HepG2 (cell line): ENCODE results near the gene CDR2L. TPM values are rescaled to one million over a fixed set of nuclear protein-coding genes. Genes with fewer than 3 reads are reported as not detected.

Source experiments
- FOXJ3 ChIP-seq: sonication (generic); formaldehyde crosslinking; IDR thresholded peaks from 2 replicates; pipeline ENCODE4 v1.4.0; 2020; ENCODE audit warnings: missing genetic modification reagents, mild to moderate bottlenecking, borderline replicate concordance
- GABPA ChIP-seq, 2 experiments: IDR thresholded peaks; 2 replicates each; pipeline ENCODE4 v1.6.1; 2011 to 2016; ENCODE audit warnings: low read depth in 2 of 2, low read length in 1 of 2, missing biosample characterization in 1 of 2, missing genetic modification characterization in 1 of 2
- PRMT3 ChIP-seq: sonication (generic); formaldehyde crosslinking; IDR thresholded peaks from 2 replicates; pipeline ENCODE4 v1.8.1; 2022; ENCODE audit warnings: low read depth, mild to moderate bottlenecking, moderate library complexity, missing genetic modification reagents, borderline replicate concordance
- SOX13 ChIP-seq, 3 experiments: fragments of 450-650 bp in 1 of 3; sonication (generic) in 1 of 3; formaldehyde crosslinking in 1 of 3; IDR thresholded peaks in 2 of 3; conservative IDR thresholded peaks in 1 of 3; 2 replicates each; pipeline versions ENCODE4 v1.5.0 to v1.6.1; 2016 to 2020; ENCODE audit warnings: antibody characterized with exemption in 1 of 3, mild to moderate bottlenecking in 1 of 3, missing compliant biosample characterization in 1 of 3, missing genetic modification reagents in 1 of 3, moderate library complexity in 1 of 3
- ZNF446 ChIP-seq: sonication (generic); formaldehyde crosslinking; IDR thresholded peaks from 2 replicates; pipeline ENCODE4 v1.5.0; 2020; ENCODE audit warnings: mild to moderate bottlenecking, missing genetic modification reagents
- ZNF546 ChIP-seq: sonication (generic); formaldehyde crosslinking; conservative IDR thresholded peaks from 2 replicates; pipeline ENCODE4 v1.8.1; 2023; ENCODE audit warnings: mild to moderate bottlenecking, missing genetic modification reagents
- ZNF883 ChIP-seq: sonication (generic); formaldehyde crosslinking; IDR thresholded peaks from 2 replicates; pipeline ENCODE4 v1.5.1; 2020; ENCODE audit warnings: mild to moderate bottlenecking, missing genetic modification reagents; ENCODE audit errors: not compliant biosample characterization
- ZSCAN30 ChIP-seq: sonication (generic); formaldehyde crosslinking; IDR thresholded peaks from 2 replicates; pipeline ENCODE4 v1.5.0; 2020; ENCODE audit warnings: mild to moderate bottlenecking, missing genetic modification reagents
- ZZZ3 ChIP-seq: sonication (generic); formaldehyde crosslinking; IDR thresholded peaks from 2 replicates; pipeline ENCODE4 v1.4.0; 2020; ENCODE audit warnings: missing genetic modification reagents, mild to moderate bottlenecking, borderline replicate concordance
- polyA plus RNA-seq, 8 experiments: library from polyadenylated mRNA; depleted of rRNA in 3 of 8; stranded (reverse) in 7 of 8; unstranded in 1 of 8; fragments of >200 nt; fragmentation: Illumina TruSeq in 4 of 8; extraction: Trizol in 4 of 8; gene quantifications; 2 replicates each; pipeline versions ENCODE4 v1.2.1 to v1.2.3, GENCODE V29; 2011 to 2016; ENCODE audit warnings: low read depth in 4 of 8, missing spikeins in 1 of 8, mixed read lengths in 1 of 8; ENCODE audit not compliant: insufficient read depth in 1 of 8
- total RNA-seq, 5 experiments: library from RNA; depleted of rRNA; stranded (reverse); fragments of >200 nt; fragmentation: Illumina TruSeq; extraction: Trizol; gene quantifications; 2 replicates each; pipeline ENCODE4 v1.2.3, GENCODE V29; 2016; ENCODE audit warnings: low read depth in 1 of 5
- TF ChIP-seq, protein P1 (sequence below): sonication (generic); formaldehyde crosslinking; IDR thresholded peaks from one replicate; pipeline ENCODE4 v1.5.1; 2020; ENCODE audit warnings: mild to moderate bottlenecking, missing genetic modification reagents; ENCODE audit errors: not compliant biosample characterization
- TF ChIP-seq, protein P2 (sequence below): sonication (generic); formaldehyde crosslinking; IDR thresholded peaks from 2 replicates; pipeline ENCODE4 v1.9.0; 2021; ENCODE audit warnings: missing genetic modification reagents, borderline replicate concordance
- TF ChIP-seq, protein P3 (sequence below): sonication (generic); formaldehyde crosslinking; conservative IDR thresholded peaks from 2 replicates; pipeline ENCODE4 v1.4.0; 2020; ENCODE audit warnings: missing genetic modification reagents

Gene CDR2L
- total and polyA plus RNA-seq, 2 of the 13 experiments (the other 11 are each of a cell fraction or from before 2014, with no cell fraction given), result 1.9 to 2.1 TPM

DNA sequence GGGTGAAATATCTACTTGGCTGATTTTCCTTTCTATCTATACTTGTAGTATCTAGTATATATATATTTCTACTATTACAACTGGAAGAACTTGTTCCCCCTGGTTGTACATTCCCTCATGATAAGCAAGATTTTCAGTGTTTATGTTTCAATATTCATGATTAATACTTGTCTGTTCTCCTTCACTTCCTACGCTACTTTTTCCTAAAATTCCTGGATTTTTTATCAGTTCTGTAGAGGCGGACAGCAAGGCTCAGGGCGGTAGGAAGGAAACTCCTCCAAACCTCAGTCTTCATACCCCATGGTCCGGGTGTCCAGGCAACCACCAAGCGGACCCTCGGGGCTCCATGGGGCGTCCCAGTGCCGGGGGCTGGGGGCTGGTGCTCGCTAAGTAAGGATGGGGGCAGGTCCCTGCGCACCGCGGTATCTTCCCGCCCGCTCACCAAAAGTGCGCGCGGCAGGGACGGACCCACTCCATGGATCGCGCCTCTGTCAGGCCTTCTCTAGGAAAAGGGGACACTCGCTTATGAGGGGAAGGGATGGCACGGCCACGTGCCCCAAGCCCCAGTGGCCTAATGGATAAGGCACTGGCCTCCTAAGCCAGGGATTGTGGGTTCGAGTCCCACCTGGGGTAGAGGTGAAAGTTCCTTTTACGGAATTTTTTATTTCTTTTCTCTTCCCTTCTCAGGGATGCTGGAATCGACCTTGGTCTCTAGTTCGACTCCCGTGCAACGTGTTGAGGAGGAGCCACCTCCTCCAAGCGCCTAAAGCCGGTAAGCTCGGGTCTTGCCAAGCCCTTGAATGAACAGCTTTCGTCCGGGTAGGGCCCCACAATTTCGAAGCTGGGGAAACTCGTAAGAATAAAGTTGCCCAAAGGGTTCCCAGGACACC lies 46.2 kb downstream of the CDR2L start (continued):
- TF ChIP-seq, protein P1, sequence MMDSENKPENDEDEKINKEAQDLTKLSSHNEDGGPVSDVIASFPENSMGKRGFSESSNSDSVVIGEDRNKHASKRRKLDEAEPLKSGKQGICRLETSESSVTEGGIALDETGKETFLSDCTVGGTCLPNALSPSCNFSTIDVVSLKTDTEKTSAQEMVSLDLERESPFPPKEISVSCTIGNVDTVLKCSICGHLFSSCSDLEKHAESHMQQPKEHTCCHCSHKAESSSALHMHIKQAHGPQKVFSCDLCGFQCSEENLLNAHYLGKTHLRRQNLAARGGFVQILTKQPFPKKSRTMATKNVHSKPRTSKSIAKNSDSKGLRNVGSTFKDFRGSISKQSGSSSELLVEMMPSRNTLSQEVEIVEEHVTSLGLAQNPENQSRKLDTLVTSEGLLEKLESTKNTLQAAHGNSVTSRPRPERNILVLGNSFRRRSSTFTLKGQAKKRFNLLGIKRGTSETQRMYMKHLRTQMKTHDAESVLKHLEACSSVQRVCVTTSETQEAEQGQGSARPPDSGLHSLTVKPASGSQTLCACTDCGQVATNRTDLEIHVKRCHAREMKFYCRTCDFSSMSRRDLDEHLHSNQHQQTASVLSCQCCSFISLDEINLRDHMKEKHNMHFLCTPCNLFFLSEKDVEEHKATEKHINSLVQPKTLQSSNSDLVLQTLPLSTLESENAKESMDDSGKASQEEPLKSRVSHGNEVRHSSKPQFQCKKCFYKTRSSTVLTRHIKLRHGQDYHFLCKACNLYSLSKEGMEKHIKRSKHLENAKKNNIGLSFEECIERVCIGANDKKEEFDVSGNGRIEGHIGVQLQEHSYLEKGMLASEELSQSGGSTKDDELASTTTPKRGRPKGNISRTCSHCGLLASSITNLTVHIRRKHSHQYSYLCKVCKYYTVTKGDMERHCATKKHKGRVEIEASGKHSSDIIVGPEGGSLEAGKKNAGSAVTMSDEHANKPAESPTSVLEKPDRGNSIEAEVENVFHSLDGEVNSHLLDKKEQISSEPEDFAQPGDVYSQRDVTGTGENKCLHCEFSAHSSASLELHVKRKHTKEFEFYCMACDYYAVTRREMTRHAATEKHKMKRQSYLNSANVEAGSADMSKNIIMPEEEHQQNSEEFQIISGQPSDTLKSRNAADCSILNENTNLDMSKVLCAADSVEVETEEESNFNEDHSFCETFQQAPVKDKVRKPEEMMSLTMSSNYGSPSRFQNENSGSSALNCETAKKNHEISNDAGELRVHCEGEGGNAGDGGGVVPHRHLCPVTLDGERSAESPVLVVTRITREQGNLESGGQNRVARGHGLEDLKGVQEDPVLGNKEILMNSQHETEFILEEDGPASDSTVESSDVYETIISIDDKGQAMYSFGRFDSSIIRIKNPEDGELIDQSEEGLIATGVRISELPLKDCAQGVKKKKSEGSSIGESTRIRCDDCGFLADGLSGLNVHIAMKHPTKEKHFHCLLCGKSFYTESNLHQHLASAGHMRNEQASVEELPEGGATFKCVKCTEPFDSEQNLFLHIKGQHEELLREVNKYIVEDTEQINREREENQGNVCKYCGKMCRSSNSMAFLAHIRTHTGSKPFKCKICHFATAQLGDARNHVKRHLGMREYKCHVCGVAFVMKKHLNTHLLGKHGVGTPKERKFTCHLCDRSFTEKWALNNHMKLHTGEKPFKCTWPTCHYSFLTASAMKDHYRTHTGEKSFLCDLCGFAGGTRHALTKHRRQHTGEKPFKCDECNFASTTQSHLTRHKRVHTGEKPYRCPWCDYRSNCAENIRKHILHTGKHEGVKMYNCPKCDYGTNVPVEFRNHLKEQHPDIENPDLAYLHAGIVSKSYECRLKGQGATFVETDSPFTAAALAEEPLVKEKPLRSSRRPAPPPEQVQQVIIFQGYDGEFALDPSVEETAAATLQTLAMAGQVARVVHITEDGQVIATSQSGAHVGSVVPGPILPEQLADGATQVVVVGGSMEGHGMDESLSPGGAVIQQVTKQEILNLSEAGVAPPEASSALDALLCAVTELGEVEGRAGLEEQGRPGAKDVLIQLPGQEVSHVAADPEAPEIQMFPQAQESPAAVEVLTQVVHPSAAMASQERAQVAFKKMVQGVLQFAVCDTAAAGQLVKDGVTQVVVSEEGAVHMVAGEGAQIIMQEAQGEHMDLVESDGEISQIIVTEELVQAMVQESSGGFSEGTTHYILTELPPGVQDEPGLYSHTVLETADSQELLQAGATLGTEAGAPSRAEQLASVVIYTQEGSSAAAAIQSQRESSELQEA (CRISPR knock-in tag), result peak; percentile 52
- TF ChIP-seq GABPA (IDR thresholded peaks at IDR 0.05; ENCODE audit: low read depth, low read length), result no peak
- TF ChIP-seq GABPA (CRISPR knock-in tag; IDR thresholded peaks at IDR 0.05; ENCODE audit: low read depth), result no peak
- TF ChIP-seq, protein P2, sequence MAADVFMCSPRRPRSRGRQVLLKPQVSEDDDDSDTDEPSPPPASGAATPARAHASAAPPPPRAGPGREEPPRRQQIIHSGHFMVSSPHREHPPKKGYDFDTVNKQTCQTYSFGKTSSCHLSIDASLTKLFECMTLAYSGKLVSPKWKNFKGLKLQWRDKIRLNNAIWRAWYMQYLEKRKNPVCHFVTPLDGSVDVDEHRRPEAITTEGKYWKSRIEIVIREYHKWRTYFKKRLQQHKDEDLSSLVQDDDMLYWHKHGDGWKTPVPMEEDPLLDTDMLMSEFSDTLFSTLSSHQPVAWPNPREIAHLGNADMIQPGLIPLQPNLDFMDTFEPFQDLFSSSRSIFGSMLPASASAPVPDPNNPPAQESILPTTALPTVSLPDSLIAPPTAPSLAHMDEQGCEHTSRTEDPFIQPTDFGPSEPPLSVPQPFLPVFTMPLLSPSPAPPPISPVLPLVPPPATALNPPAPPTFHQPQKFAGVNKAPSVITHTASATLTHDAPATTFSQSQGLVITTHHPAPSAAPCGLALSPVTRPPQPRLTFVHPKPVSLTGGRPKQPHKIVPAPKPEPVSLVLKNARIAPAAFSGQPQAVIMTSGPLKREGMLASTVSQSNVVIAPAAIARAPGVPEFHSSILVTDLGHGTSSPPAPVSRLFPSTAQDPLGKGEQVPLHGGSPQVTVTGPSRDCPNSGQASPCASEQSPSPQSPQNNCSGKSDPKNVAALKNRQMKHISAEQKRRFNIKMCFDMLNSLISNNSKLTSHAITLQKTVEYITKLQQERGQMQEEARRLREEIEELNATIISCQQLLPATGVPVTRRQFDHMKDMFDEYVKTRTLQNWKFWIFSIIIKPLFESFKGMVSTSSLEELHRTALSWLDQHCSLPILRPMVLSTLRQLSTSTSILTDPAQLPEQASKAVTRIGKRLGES, result no peak
- TF ChIP-seq ZZZ3 (CRISPR knock-in tag), result peak; percentile 55
- TF ChIP-seq PRMT3 (CRISPR knock-in tag), result no peak
- TF ChIP-seq ZNF546 (CRISPR knock-in tag), result no peak
- no peak for TF ChIP-seq FOXJ3 (CRISPR knock-in tag)
- TF ChIP-seq, protein P3, sequence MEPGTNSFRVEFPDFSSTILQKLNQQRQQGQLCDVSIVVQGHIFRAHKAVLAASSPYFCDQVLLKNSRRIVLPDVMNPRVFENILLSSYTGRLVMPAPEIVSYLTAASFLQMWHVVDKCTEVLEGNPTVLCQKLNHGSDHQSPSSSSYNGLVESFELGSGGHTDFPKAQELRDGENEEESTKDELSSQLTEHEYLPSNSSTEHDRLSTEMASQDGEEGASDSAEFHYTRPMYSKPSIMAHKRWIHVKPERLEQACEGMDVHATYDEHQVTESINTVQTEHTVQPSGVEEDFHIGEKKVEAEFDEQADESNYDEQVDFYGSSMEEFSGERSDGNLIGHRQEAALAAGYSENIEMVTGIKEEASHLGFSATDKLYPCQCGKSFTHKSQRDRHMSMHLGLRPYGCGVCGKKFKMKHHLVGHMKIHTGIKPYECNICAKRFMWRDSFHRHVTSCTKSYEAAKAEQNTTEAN (CRISPR knock-in tag), result peak; percentile 45
- no peak; the same call in 1 of the 2 replicates for TF ChIP-seq ZSCAN30 (CRISPR knock-in tag)
- TF ChIP-seq ZNF883 (CRISPR knock-in tag), result no peak
- no peak for TF ChIP-seq ZNF446 (CRISPR knock-in tag)
- no peak for TF ChIP-seq SOX13 (IDR thresholded peaks at IDR 0.05)
- TF ChIP-seq SOX13 (CRISPR knock-in tag; conservative IDR thresholded peaks at IDR 0.05 in 1 of 2, IDR thresholded peaks at IDR 0.05 in 1 of 2), result peak in 1 of 2 experiments; percentile 63; a peak in 1 of 4 replicates
